CD4-positive, alpha-beta T cell treated with Interleukin-12 subunit alpha and Interleukin-12 subunit beta, for 1 hour (primary cell): Measurements from ENCODE around the gene RABGAP1.

ENCODE experiments used
- DNase-seq: peaks from one replicate; pipeline ENCODE4 v3.0.0-alpha.2; 2020

RABGAP1 gene

GRCh38 chr9:122944960-122945888 is 4.4 kb downstream of the RABGAP1 start:
- no peak for DNase-seq

GRCh38 chr9:122946461-122947005 is 5.7 kb downstream of the RABGAP1 start:
- DNase-seq = no peak

GRCh38 chr9:122948313-122948712 is 7.5 kb downstream of the RABGAP1 start:
- DNase-seq = no peak

- DNase-seq = no peak
These were observed 8.9 kb downstream of the RABGAP1 start for GRCh38 chr9:122949696-122950095.

GRCh38 chr9:122950263-122950662 is 9.4 kb downstream of the RABGAP1 start:
- DNase-seq = no peak

- DNase-seq = no peak
These were observed 10.2 kb downstream of the RABGAP1 start for GRCh38 chr9:122951056-122951455.

GRCh38 chr9:122954253-122954691 is 13.5 kb downstream of the RABGAP1 start:
- DNase-seq = no peak

GRCh38 chr9:122955961-122956360 is 15.1 kb downstream of the RABGAP1 start:
- DNase-seq = no peak

- DNase-seq = no peak
These were observed 20.3 kb downstream of the RABGAP1 start for GRCh38 chr9:122961139-122961538.

GRCh38 chr9:122975196-122975595 is 34.4 kb downstream of the RABGAP1 start:
- DNase-seq = no peak

GRCh38 chr9:122978601-122979000 is 37.8 kb downstream of the RABGAP1 start:
- DNase-seq = no peak

GRCh38 chr9:122986010-122986409 is 45.2 kb downstream of the RABGAP1 start:
- no peak for DNase-seq

GRCh38 chr9:122988141-122988540 is 47.3 kb downstream of the RABGAP1 start:
- DNase-seq = no peak

GRCh38 chr9:122988920-122989621 is 48.3 kb downstream of the RABGAP1 start:
- peak; percentile 1 for DNase-seq

- peak; percentile 49 for DNase-seq
These were observed 50.6 kb downstream of the RABGAP1 start for GRCh38 chr9:122991370-122991830.

- DNase-seq = no peak
These were observed 55.8 kb downstream of the RABGAP1 start for GRCh38 chr9:122996586-122996985.

GRCh38 chr9:122998448-122998847 is 57.6 kb downstream of the RABGAP1 start:
- no peak for DNase-seq

- DNase-seq = no peak
These were observed 59.7 kb downstream of the RABGAP1 start for GRCh38 chr9:123000371-123001068.

GRCh38 chr9:123002754-123003153 is 61.9 kb downstream of the RABGAP1 start:
- no peak for DNase-seq

GRCh38 chr9:123003466-123003865 is 62.6 kb downstream of the RABGAP1 start:
- no peak for DNase-seq

GRCh38 chr9:123005964-123006363 is 65.1 kb downstream of the RABGAP1 start:
- DNase-seq = no peak

- DNase-seq = no peak
These were observed 66.4 kb downstream of the RABGAP1 start for GRCh38 chr9:123007269-123007668.

- DNase-seq = no peak
These were observed 68.1 kb downstream of the RABGAP1 start for GRCh38 chr9:123008909-123009308.
